Neural cell (in vitro differentiated cells): ENCODE data around the gene PLK2. TPM values are rescaled to one million over a fixed set of nuclear protein-coding genes. Genes with fewer than 3 reads are reported as not detected.
A peak's percentile ranks its signal among the peaks of the same experiment; 100 is the strongest.

Source experiments
- H2AFZ ChIP-seq: fragments of 200-600, 300-800 bp; sonication (generic), shearing (Covaris generic); 2 replicates; pipeline ENCODE4 v1.6.0; 2014; ENCODE audit warnings: low read depth, mild to moderate bottlenecking, antibody characterized with exemption, low read length, moderate library complexity
- H3F3A ChIP-seq: fragments of 200-600 bp; shearing (Covaris generic); 2 replicates; pipeline ENCODE4 v1.6.1; 2016; ENCODE audit warnings: mild to moderate bottlenecking, moderate library complexity, mixed read lengths, antibody characterized with exemption, low read length; ENCODE audit not compliant: insufficient read depth, poor library complexity, severe bottlenecking
- H3K27ac ChIP-seq: fragments of 200-600, 300-800 bp; sonication (generic), shearing (Covaris generic); 2 replicates; pipeline ENCODE4 v1.5.1; 2014; ENCODE audit warnings: mild to moderate bottlenecking, low read length, moderate library complexity
- H3K27me3 ChIP-seq: fragments of 300-800, 200-600 bp; sonication (generic), shearing (Covaris generic); 2 replicates; pipeline ENCODE4 v1.6.0; 2014; ENCODE audit warnings: mild to moderate bottlenecking, low read depth, low read length, moderate library complexity; ENCODE audit not compliant: insufficient read depth
- H3K36me3 ChIP-seq: fragments of 300-800, 200-600 bp; sonication (generic), shearing (Covaris generic); 2 replicates; pipeline ENCODE4 v1.5.1; 2014; ENCODE audit warnings: mild to moderate bottlenecking, antibody characterized with exemption, low read length, moderate library complexity; ENCODE audit not compliant: insufficient read depth
- H3K4me2 ChIP-seq: fragments of 300-800, 200-600 bp; sonication (generic), shearing (Covaris generic); 2 replicates; pipeline ENCODE4 v1.6.0; 2014; ENCODE audit warnings: mild to moderate bottlenecking, low read length
- H3K4me3 ChIP-seq: fragments of 300-800, 200-600 bp; sonication (generic), shearing (Covaris generic); 2 replicates; pipeline ENCODE4 v1.5.1; 2014; ENCODE audit warnings: mild to moderate bottlenecking, low read length, moderate library complexity
- H3K79me2 ChIP-seq: fragments of 200-600 bp; shearing (Covaris generic); replicated peaks from 2 replicates; pipeline ENCODE4 v1.6.0; 2014; ENCODE audit warnings: mild to moderate bottlenecking, low read length, moderate library complexity; ENCODE audit not compliant: insufficient read depth
- H3K9ac ChIP-seq: fragments of 300-800, 200-600 bp; sonication (generic), shearing (Covaris generic); 2 replicates; pipeline ENCODE4 v1.6.1; 2016; ENCODE audit warnings: mild to moderate bottlenecking, low read length, mixed read lengths
- H3K9me2 ChIP-seq: fragments of 200-600 bp; shearing (Covaris generic); 2 replicates; pipeline ENCODE4 v1.6.1; 2016; ENCODE audit warnings: mild to moderate bottlenecking, low read length, mixed read lengths; ENCODE audit not compliant: insufficient read depth
- H3K9me3 ChIP-seq: fragments of 200-600, 300-800 bp; sonication (generic), shearing (Covaris generic); 2 replicates; pipeline ENCODE4 v1.6.1; 2016; ENCODE audit warnings: mild to moderate bottlenecking, mixed run types, low read length, moderate library complexity, mixed read lengths
- H4K20me1 ChIP-seq: fragments of 200-600 bp; shearing (Covaris generic); 2 replicates; pipeline ENCODE4 v1.6.1; 2016; ENCODE audit warnings: mild to moderate bottlenecking, mixed run types; ENCODE audit not compliant: insufficient read depth
- CTCF ChIP-seq: fragments of 450-650 bp; IDR thresholded peaks from 2 replicates; pipeline ENCODE4 v1.5.1; 2014; ENCODE audit warnings: antibody characterized with exemption, mild to moderate bottlenecking, moderate library complexity; ENCODE audit not compliant: poor library complexity, severe bottlenecking
- EP300 ChIP-seq: fragments of 450-650 bp; conservative IDR thresholded peaks from 2 replicates; pipeline ENCODE4 v1.6.1; 2014; ENCODE audit warnings: antibody characterized with exemption, mild to moderate bottlenecking, moderate library complexity; ENCODE audit not compliant: poor library complexity, severe bottlenecking
- MXI1 ChIP-seq: fragments of 450-650 bp; conservative IDR thresholded peaks from 2 replicates; pipeline ENCODE4 v1.6.1; 2014; ENCODE audit warnings: antibody characterized with exemption, mild to moderate bottlenecking; ENCODE audit not compliant: poor library complexity, severe bottlenecking
- POLR2AphosphoS5 ChIP-seq: IDR thresholded peaks from 2 replicates; pipeline ENCODE4 v1.6.1; 2012
- RAD21 ChIP-seq: fragments of 450-650 bp; conservative IDR thresholded peaks from 2 replicates; pipeline ENCODE4 v1.6.1; 2014; ENCODE audit warnings: antibody characterized with exemption, mild to moderate bottlenecking, moderate library complexity
- SMC3 ChIP-seq: fragments of 450-650 bp; conservative IDR thresholded peaks from 2 replicates; pipeline ENCODE4 v1.6.1; 2014; ENCODE audit warnings: antibody characterized with exemption, mild to moderate bottlenecking, moderate library complexity; ENCODE audit not compliant: poor library complexity
- TAF1 ChIP-seq: IDR thresholded peaks from 2 replicates; pipeline ENCODE4 v1.6.1; 2012; ENCODE audit warnings: low read depth
- polyA plus RNA-seq: library from polyadenylated mRNA; depleted of rRNA; stranded (reverse); fragments of >200 nt; gene quantifications from 2 replicates; pipeline ENCODE4 v1.2.3, GENCODE V29; 2014

Gene PLK2
- polyA plus RNA-seq, 1 donor from 2014 or later = 309 TPM

- H3K9me3 ChIP-seq = no peaks in the 10 kb centered on the region
- H2AFZ ChIP-seq = no peak overlapping the region
- H3K9ac ChIP-seq = no peak overlapping the region
- H3F3A ChIP-seq = no peaks in the 10 kb centered on the region
- H3K79me2 ChIP-seq = no peaks in the 10 kb centered on the region
- no peak overlapping the region for H3K4me3 ChIP-seq
- H4K20me1 ChIP-seq = no peaks in the 10 kb centered on the region
- no peak overlapping the region for H3K4me2 ChIP-seq
- no peaks in the 10 kb centered on the region for H3K27me3 ChIP-seq
- H3K36me3 ChIP-seq = no peaks in the 10 kb centered on the region
- no peaks in the 10 kb centered on the region for H3K9me2 ChIP-seq
- no peak overlapping the region for H3K27ac ChIP-seq
- TF ChIP-seq POLR2AphosphoS5 = peak; percentile 29
- no peak for TF ChIP-seq CTCF
- TF ChIP-seq TAF1 = no peak
Measured at GRCh38 chr5:58481828-58482227, 21.9 kb upstream of the PLK2 start.

DNA sequence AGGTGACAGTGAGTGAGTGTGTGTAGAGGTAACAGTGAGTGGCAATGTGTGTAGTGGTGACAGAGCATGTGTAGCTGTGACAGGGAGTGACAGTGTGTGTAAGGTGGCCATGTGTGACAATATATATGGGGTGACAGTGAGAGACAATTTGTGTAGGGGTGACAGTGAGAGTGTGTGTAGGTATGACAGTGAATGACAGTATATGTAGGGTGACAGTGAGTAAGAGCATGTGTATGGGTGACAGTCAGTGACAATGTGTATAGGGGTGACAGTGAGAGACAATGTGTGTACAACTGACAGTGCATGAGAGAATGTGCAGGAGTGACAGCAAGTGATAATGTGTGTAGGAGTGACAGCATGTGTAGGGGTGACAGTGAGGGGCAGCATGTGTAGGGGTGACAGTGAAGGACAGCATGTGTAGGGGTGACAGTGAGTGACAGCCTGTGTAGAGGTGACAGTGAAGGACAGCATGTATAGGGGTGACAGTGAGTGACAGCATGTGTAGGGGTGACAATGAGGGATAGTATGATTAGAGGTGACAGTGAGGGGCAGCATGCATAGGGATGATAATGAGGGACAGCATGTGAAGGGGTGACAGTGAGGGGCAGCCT lies 21.3 kb upstream of the PLK2 start:
- Histone ChIP-seq H2AFZ (no peak overlapping the region), H3K79me2 (no peaks in the 10 kb centered on the region), H3F3A (no peaks in the 10 kb centered on the region), H3K9ac (no peak overlapping the region), H3K4me3 (no peak overlapping the region), H3K4me2 (no peak overlapping the region), H3K36me3 (no peaks in the 10 kb centered on the region), H3K27me3 (no peaks in the 10 kb centered on the region), H3K27ac (no peak overlapping the region), H4K20me1 (no peaks in the 10 kb centered on the region), H3K9me3 (no peaks in the 10 kb centered on the region), H3K9me2 (no peaks in the 10 kb centered on the region)
- TF ChIP-seq POLR2AphosphoS5 = peak; percentile 50
- no peak for TF ChIP-seq TAF1
- peak; percentile 87 for TF ChIP-seq EP300

DNA sequence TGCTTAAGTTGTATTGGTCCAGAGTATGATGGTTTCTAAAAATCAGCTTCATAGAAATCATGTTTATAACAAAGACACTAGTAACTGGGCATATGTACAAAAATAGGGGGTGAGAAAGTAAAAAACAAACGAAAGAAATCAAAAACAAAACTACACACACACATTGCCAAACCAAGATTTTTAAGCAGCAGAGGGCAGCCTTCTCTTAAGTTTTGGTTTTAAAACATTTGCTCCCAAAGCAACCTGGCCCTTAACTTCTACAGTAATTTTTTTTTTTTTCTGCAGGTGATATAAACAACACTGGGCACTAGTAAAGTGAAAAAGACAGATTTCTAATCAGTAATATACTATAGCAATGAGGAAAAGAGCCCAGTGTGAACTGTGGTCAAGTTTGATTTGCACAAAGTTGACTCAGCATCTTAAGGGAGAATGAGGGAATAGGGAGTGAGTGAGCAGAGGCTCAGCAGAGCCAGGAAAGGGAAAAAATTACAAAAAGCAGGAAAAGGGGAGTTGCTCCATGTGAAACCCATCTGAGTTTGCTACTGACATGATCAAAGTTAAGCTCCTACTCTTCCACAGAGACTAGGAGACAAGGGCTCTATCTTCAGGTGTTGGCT lies 18.0 kb upstream of the PLK2 start:
- H3K4me2 ChIP-seq = no peak overlapping the region
- H3K9me2 ChIP-seq = no peaks in the 10 kb centered on the region
- no peak overlapping the region for H2AFZ ChIP-seq
- no peaks in the 10 kb centered on the region for H3K27me3 ChIP-seq
- H3K4me3 ChIP-seq = no peak overlapping the region
- H3K36me3 ChIP-seq = no peaks in the 10 kb centered on the region
- H3K79me2 ChIP-seq = no peaks in the 10 kb centered on the region
- no peaks in the 10 kb centered on the region for H3F3A ChIP-seq
- no peaks in the 10 kb centered on the region for H3K9me3 ChIP-seq
- H3K27ac ChIP-seq = no peak overlapping the region
- TF ChIP-seq CTCF (peak; percentile 64), SMC3 (peak; percentile 79), EP300 (no peak), MXI1 (no peak), TAF1 (no peak), RAD21 (peak; percentile 73), POLR2AphosphoS5 (no peak)
- no peaks in the 10 kb centered on the region for H4K20me1 ChIP-seq
- H3K9ac ChIP-seq = no peak overlapping the region
